G401 (cell line): ENCODE data around the gene CPA1. TPM values are rescaled to one million over a fixed set of nuclear protein-coding genes. Genes with fewer than 3 reads are reported as not detected.

ENCODE experiments used
- DNase-seq: peaks from one replicate; pipeline ENCODE4 v3.0.0-alpha.2; 2015; ENCODE audit warnings: low spot score
- in situ Hi-C: cut with HindIII; loops from 2 replicates; pipeline ENCODE4 v1.10.0; 2016; ENCODE audit warnings: low sequenced_read_pairs, mixed read lengths
- total RNA-seq: library from RNA; depleted of rRNA; stranded (reverse); fragments of >200 nt; shearing (Covaris generic); gene quantifications from 2 replicates; pipeline ENCODE4 v1.2.3, GENCODE V29; 2014

CPA1 gene
- total RNA-seq, 1 experiment from 2014 or later, result not detected

DNA sequence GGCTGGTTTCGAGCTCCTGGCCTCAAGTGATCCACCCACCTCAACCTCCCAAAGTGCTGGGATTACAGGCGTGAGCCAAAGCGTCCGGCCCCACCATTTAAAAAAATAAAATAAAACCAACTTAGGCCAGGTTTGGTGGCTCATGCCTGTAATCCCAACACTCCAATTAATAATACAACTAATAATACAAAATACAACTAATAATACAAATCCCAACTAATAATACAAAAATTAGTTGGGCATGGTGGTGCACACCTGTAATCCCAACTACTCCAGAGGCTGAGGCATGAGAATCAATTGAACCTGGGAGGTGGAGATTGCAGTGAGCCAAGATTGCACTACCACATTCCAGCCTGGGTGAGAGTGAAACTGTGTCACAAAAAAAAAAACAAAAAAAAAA, 32.9 kb downstream of the CPA1 start:
- in situ Hi-C loops, result no loop called here
- DNase-seq, result no peak

DNA sequence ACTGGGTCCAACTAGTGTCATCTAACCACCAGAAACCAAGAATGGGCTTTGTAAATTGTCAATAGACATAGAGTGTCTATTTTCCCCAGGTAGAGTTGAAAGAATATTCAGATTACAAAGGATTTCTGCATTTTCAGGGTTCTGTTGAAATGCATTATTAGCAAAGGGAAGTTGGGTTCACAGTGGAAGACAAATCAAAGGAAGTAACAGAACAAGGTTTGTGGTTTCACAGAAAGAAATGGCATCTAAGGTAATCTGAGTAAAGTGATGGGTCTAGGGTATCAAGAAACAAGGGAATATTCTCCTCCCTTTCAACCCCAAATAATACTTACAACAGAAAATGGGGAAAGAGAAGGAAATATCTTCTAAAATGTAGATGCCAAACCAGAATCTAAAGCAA, 34.7 kb downstream of the CPA1 start:
- in situ Hi-C loops, result no loop called here
- no peak for DNase-seq

DNA sequence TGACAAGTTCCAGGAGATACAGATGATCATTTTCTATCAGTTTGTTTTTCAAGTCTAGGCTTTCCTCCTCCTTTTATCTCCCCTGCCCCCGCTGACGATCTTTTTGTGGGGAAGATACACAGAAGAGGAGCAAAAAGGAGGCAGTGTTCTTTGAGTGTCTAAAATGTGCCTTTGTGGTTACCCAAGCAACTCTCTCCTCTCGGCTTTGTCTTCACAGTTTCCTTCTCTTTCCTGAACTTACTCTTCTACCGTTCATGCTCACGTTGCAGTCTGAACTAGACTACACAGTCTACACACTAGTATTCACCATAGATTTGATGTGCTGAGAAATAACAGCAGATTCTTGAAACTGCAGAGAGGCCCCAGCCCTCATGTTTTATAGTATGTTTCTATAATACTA, 36.9 kb downstream of the CPA1 start:
- in situ Hi-C loops, result no loop called here
- DNase-seq, result no peak

DNA sequence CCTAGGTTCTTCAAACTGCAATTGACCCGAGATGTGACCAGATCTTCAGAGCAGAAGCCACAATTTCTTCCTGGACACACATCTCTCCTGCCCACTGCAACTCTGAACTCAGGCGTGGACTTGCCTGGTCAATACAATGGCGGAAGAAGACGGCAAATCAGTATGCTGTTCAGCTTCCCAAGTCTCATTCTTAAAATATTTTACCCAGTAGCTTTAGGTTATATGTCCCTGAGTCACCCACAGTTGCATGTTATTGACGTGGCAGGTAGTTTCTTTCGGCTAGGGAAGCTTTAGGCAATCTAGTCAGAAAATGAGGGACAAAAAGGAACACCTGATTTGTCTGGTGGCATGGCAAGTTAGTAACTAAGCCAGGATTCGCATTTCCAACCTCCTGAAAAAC, 38.0 kb downstream of the CPA1 start:
- DNase-seq, result no peak
- in situ Hi-C loops, result no loop called here

DNA sequence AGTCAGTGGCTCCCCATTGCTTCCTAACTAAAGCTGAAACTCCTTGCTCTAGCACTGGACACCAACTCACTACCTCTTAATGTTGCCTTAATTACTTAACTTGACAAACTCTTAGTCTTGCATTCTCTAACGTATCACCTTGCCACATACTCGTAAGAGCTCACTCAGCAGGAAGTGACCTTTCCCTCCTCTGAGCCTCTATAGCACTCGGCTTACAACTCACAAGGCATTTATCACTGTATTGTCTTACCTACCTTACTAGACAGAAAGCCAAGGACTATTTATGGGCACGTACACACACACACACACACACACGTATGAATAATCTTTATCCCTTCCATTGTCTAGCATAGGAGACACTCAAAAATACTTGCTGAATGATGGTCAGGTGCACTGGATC, 39.4 kb downstream of the CPA1 start:
- in situ Hi-C loops, result no loop called here
- DNase-seq, result no peak

DNA sequence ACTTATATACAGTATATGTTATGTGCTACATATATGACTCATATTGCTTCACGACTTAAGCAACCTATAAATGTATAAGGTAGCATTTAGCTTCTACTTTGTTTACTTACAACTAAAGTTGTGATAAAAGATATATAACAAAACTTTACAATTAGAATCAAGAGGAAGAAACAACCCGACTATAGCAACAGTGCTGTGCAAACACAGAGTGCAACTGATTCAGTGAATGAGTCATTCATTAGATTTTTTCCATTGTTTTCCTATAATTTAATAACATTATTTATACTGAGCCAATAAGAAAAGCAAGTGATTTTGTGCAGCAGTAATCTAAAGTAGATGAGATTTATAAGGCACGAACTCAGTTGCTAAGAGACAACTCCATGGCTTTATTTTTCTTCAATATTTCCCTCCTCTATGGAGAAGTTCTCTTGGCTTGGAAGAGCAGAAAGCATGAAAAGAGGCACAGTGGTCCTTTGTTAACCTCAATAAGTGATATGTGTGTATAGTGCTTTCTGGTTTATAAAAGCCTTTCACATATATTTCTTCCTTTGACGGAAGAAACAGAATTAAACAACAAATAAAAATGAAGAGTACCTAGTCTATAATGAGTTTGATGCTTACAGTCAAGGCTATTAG, 40.8 kb downstream of the CPA1 start:
- in situ Hi-C loops, result no loop called here
- DNase-seq, result no peak

DNA sequence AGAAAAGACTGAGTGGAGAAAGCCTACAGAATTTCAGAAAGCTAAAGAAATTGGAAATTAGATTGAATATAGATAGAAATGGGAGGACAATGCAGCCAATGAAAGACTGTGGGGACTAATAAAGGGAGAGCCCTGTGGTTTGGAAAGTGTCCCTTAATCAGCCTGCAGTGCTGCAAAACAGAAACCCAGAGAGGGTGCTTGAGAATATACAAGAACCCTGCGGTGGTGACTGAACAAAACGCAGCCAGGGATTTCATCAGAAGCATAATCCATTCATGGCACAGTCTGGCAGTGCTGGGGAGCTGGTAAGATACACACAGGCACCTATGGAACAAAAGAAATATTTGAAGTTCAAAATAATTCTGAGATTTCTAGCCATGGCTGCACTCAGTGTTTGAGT, 41.4 kb downstream of the CPA1 start:
- in situ Hi-C loops, result no loop called here
- DNase-seq, result no peak

DNA sequence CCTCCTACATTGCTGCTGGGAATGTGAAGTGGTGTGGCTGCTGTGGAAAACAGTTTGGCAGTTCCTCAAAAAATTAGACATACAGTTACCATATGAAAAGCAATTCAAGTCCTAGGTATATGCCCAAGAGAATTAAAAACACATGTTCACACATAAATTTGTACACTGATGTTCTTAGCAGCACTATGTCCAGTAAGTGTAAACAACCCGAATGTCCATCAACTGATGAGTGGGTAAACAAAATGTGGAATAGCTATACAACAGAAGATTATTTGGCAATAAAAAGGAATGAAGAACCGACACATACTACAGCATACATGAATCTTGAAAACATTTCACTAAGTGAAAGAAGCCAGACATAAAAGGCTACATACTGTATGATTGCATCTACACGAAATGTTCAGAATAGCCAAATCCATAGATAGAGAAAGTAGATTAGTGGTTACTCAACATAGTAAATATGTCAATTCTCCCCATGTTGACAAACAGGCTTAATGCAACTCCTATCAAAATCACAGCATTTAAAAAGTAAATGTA, 43.3 kb downstream of the CPA1 start:
- in situ Hi-C loops, result no loop called here
- no peak for DNase-seq

DNA sequence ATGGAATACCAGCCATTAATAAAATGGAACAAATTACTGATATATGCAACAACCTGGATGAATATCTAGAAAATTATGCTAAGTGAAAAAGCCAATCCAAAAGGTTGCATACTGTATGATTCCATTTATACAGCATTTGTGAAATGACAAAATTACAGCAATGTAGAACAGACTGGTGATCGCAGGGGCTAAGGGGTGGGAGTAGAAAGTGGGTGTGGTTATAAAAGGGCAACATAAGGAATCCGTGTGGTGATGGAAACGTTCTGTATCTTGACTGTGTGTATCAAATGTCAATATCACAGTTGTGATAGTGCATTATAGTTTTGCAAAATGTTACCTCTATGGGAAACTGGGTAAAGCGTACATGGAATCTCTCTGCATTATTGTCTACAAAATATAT, 45.5 kb downstream of the CPA1 start:
- no peak for DNase-seq
- in situ Hi-C loops, result no loop called here

DNA sequence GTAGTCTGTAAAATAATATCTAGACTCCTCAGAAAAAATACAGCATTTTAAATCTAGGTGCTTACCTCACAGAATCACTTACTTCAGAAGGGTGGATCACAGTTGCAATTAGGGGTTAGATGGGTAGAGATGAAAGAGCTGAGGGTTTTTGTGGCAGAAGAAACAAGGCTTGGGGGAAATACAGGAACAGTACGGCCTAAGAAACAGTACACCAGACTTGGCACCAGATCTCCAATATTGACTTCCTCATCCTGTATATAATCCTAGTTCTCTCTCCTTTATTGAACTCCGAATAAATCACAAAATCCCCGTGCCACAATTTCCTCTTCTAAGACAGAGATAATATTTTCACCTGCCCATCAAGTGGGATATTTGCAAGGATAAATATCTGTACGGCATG, 46.3 kb downstream of the CPA1 start:
- no peak for DNase-seq
- in situ Hi-C loops, result no loop called here

DNA sequence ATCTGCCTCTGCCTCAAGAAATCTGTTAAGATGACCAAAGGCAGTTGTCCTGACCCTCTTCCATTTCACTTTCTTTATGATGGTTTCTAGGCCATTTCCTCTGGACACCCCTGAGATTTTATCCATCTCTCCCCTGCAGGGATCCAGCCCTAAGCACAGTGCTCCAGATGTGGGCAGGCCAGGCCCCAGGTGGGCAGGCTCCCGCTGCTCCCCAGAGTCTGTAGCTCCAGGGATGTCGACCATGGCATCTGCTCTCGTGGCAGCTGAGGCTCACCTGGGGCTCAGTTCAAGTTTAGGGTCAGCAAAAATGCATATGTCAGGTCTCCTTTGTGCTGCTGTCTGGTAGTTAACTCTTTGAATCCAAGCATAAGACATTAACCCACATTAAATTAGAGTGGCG, 48.7 kb downstream of the CPA1 start:
- no peak for DNase-seq
- in situ Hi-C loops, result no loop called here

DNA sequence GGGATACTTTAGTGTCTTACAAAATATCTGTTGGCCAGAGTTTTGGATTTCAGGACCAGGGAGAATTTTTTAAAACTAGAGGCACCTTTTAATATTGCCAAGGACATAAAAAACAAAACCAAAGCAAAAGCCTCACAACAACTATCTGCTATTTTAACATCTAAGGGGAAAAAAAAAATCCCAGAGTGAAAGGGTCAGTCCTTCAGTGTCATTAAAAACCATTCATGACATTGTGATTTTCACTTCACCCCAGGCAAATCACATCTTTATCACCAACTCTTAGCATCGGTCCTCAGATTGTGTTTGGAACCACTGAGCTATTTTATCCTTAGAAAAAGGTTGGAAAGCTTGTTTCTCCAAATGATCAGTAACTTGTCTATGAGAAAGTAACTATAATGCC, 49.8 kb downstream of the CPA1 start:
- no peak for DNase-seq
- in situ Hi-C loops, result no loop called here

DNA sequence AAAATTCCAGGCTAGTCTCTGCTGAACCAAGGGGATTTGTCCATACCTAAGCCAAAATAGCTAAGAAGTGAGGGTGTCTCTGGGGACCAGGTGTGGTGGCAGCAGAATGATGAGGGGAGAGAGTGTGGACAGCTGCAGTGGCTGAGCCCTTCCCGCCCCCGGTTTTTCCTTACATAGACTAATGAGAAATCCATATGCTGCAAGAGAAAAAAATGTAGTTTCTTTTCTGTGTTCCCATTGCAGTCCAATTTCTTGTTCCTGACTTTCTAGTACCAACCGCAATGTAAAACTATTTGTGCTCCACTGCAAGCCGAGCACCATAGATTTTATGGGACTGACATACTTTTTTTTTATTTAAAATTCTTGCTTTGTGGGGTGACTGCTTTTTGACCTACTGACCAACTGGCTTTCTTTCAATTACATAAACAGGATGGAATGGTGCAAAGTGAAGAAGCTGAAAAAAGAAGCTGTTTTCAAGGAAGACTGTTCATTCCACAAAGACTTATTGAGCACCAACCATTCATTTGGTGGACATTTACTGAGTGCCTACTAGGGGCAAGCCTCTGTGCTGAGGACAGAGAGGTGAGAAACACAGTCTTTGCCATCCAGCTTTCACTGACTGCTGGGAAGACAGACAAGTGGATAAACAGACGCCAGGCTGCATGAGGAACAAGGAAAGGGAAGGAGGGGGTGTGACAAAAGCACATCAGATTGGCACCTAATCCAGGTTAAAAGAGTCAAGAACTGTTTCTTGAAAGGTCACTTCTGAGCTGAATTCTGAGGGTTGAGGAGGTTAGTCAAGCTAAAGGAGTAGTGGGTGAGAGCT, 50.8 kb downstream of the CPA1 start:
- in situ Hi-C loops, result no loop called here
- no peak for DNase-seq

DNA sequence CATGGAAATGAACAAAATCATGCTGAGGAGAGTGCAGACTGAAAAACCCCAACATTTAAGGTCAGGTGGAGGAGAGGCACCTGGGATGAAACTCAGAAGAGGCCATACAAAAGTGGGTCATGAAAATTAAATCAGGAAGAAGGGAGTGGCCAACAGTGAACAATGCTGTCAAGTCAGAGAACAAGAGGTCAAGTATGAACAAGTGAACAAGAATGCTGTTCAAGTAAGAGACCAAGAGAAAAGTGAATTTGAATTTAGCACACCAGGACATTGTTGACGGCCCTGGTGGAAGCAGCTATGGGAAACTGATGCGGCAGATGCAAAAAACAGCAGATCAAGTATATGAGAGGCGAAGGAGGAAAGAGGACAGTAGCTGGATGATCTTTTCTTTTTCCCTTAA, 52.6 kb downstream of the CPA1 start:
- in situ Hi-C loops, result no loop called here
- DNase-seq, result no peak

DNA sequence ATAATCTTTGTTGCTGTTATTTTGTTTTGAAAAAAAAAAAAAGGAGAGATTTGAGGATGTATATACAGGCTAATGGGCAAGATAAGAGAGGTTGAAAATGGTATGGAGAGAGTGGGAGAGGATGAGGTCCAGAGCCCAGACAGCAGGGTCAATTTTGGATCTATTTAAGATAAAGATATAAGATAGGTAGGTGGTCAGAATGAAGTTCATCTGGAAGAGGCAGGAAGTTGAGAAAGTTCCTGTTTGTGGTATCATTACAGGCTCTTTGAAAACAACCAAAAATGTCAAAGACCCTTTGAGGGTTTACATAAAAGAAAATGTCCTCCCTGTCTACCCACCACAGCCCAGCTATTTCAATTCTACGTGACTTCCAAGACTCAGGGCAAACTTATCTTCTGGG, 53.0 kb downstream of the CPA1 start:
- in situ Hi-C loops, result no loop called here

DNA sequence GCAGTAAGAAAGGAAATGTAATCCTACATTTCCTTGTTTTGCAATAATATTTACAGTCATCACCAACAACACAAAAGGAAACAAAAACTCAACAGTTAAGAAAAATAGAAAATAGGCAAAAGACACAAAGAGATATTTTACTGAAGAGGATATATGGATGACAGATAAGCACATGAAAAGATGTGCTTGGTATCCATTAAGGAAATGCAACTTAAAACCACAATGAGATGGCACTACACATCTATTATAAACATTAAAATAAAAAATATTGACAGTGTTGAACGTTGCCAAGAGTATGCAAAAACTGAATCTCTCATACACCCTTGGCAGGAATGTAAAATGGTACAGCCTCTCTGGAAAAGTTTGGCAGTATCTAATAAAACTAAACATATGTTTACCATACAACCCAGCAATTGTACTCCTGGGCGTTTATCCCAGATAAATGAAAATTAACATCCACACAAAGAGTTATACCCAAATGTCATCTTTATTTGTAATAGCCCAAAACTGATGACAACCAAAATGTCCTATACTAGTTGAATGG, 55.1 kb downstream of the CPA1 start:
- DNase-seq, result no peak
- in situ Hi-C loops, result no loop called here

More for the DNA sequence above, 53.0 kb downstream of the CPA1 start:
- no peak for DNase-seq

DNA sequence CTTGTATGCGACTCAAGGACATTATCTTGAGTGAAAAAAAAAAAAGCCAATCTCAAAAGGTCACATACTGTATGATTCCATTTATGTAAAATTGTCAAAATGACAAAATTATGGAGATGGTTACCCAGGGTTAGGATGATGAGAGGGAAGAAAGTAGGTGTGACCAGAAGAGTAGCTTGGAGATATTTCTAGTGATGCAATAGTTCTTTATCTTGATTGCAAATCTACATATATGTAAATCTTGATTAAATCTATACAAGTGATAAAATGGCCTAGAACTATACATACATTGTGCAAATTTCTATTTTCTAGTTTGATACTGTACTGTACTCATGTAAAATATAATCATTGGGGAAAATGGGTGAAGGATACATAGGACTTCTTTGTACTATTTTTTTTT, 56.0 kb downstream of the CPA1 start:
- no peak for DNase-seq
- in situ Hi-C loops, result no loop called here
